WTC11 (cell line): ENCODE data around the gene C1S.

Source experiments
- ATF1 ChIP-seq: sonication (generic); formaldehyde crosslinking; IDR thresholded peaks from 2 replicates; pipeline ENCODE4 v1.8.1; 2023; ENCODE audit warnings: mild to moderate bottlenecking, moderate library complexity, missing genetic modification reagents
- ATF6 ChIP-seq: sonication (generic); formaldehyde crosslinking; IDR thresholded peaks from 2 replicates; pipeline ENCODE4 v1.8.1; 2023; ENCODE audit warnings: mild to moderate bottlenecking, missing genetic modification reagents
- CBFB ChIP-seq: sonication (generic); formaldehyde crosslinking; IDR thresholded peaks from 2 replicates; pipeline ENCODE4 v1.8.1; 2022; ENCODE audit warnings: mild to moderate bottlenecking, low read depth, missing genetic modification reagents
- E2F4 ChIP-seq: sonication (generic); formaldehyde crosslinking; IDR thresholded peaks from 2 replicates; pipeline ENCODE4 v1.8.1; 2022; ENCODE audit warnings: low read depth, mild to moderate bottlenecking, moderate library complexity, missing genetic modification reagents, borderline replicate concordance
- NFE2L1 ChIP-seq: sonication (generic); formaldehyde crosslinking; IDR thresholded peaks from 2 replicates; pipeline ENCODE4 v1.8.1; 2023; ENCODE audit warnings: missing genetic modification reagents
- ZNF317 ChIP-seq: sonication (generic); formaldehyde crosslinking; IDR thresholded peaks from 2 replicates; pipeline ENCODE4 v1.8.1; 2023; ENCODE audit warnings: low read depth, mild to moderate bottlenecking, moderate library complexity, missing genetic modification reagents, borderline replicate concordance
- ZNF512 ChIP-seq: sonication (generic); formaldehyde crosslinking; IDR thresholded peaks from 2 replicates; pipeline ENCODE4 v1.8.1; 2022; ENCODE audit warnings: missing genetic modification reagents, borderline replicate concordance
- TF ChIP-seq, protein P1 (sequence below): fragments of 200-600 bp; IDR thresholded peaks from 2 replicates; pipeline ENCODE4 v1.8.0; 2022; ENCODE audit warnings: antibody characterized with exemption

DNA sequence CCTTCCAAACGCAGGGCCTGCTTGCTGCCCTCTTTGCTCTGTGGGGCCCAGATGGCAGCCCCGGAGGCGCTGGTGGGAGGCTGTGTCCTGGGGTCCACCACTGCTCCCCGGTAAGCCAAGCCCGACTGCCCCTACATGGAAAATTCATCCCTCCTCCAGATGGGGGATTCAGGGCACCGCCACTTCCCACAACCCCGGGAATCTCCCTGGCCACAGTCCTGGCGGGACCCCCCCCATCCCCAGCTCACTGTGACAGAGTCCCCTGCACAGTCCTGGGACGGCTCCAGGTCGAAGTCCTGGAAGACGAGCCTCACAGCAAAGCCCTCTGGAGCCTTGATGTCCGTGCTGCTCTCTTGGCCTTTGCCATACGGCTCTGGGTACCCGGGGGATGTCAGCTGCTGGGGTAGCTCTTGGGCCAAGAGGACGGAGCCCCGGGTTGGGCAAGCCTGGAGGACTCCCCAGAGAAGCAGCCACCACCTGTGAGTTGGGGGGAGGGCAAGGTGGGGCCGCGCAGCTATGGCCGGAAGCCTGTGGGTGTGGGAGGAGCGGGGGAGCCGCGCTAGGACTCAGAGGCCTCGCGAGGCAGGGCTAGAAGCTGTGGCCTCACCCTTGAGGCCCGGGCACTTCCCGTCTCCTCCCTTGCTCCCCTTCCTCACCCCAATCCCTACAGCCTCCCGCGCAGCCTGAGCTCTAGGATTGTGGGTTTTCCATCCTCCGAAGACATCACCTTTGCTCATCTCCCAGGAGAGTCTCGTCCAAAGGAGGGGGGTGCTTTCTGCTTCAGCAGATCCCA, 47.7 kb downstream of the C1S start:
- TF ChIP-seq, protein P1, sequence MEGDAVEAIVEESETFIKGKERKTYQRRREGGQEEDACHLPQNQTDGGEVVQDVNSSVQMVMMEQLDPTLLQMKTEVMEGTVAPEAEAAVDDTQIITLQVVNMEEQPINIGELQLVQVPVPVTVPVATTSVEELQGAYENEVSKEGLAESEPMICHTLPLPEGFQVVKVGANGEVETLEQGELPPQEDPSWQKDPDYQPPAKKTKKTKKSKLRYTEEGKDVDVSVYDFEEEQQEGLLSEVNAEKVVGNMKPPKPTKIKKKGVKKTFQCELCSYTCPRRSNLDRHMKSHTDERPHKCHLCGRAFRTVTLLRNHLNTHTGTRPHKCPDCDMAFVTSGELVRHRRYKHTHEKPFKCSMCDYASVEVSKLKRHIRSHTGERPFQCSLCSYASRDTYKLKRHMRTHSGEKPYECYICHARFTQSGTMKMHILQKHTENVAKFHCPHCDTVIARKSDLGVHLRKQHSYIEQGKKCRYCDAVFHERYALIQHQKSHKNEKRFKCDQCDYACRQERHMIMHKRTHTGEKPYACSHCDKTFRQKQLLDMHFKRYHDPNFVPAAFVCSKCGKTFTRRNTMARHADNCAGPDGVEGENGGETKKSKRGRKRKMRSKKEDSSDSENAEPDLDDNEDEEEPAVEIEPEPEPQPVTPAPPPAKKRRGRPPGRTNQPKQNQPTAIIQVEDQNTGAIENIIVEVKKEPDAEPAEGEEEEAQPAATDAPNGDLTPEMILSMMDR: no peak
- TF ChIP-seq ZNF317 (CRISPR knock-in tag) (no peak), ZNF512 (CRISPR knock-in tag) (no peak), ATF6 (no peak), ATF1 (CRISPR knock-in tag) (no peak), NFE2L1 (CRISPR knock-in tag) (no peak), E2F4 (no peak), CBFB (CRISPR knock-in tag) (no peak)
